ENCODE results near the gene UNC5C.

The UNC5C gene

DNA sequence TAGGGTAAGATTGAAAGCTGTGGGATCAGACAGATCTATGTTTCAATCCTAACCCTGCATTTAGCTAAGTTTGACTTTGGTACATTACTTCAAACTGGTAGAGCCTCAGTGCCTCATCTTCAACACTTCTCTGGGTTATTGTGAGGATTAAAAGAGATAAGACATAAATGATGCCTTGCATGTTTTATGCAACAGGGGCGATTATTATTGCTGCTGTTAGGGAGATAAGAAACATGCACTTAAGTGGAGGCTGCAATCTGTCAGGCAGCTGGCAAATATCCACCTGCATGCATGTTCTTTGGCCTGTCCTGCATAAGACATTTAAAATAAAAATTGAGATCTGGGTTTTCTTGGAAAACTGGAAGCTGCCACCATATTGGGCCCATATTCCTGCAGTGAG is 24.6 kb downstream of the UNC5C start:
- TF ChIP-seq, protein P1, sequence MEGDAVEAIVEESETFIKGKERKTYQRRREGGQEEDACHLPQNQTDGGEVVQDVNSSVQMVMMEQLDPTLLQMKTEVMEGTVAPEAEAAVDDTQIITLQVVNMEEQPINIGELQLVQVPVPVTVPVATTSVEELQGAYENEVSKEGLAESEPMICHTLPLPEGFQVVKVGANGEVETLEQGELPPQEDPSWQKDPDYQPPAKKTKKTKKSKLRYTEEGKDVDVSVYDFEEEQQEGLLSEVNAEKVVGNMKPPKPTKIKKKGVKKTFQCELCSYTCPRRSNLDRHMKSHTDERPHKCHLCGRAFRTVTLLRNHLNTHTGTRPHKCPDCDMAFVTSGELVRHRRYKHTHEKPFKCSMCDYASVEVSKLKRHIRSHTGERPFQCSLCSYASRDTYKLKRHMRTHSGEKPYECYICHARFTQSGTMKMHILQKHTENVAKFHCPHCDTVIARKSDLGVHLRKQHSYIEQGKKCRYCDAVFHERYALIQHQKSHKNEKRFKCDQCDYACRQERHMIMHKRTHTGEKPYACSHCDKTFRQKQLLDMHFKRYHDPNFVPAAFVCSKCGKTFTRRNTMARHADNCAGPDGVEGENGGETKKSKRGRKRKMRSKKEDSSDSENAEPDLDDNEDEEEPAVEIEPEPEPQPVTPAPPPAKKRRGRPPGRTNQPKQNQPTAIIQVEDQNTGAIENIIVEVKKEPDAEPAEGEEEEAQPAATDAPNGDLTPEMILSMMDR (IDR thresholded peaks at IDR 0.05; ENCODE audit: low read depth, low read length), result no peak
- Histone ChIP-seq H3K27me3 (no peaks in the 10 kb centered on the region), H3K9me3 (no peaks in the 10 kb centered on the region), H3K36me3 (peaks cover 11% of the 10 kb centered on the region), H3K4me1 (peaks cover 52% of the 10 kb centered on the region), H3K4me3 (ENCODE audit: low read depth, low read length) (peak overlapping the region; percentile 33; the same call in 1 of the 2 replicates)
- peak; percentile 75 for DNase-seq

DNA sequence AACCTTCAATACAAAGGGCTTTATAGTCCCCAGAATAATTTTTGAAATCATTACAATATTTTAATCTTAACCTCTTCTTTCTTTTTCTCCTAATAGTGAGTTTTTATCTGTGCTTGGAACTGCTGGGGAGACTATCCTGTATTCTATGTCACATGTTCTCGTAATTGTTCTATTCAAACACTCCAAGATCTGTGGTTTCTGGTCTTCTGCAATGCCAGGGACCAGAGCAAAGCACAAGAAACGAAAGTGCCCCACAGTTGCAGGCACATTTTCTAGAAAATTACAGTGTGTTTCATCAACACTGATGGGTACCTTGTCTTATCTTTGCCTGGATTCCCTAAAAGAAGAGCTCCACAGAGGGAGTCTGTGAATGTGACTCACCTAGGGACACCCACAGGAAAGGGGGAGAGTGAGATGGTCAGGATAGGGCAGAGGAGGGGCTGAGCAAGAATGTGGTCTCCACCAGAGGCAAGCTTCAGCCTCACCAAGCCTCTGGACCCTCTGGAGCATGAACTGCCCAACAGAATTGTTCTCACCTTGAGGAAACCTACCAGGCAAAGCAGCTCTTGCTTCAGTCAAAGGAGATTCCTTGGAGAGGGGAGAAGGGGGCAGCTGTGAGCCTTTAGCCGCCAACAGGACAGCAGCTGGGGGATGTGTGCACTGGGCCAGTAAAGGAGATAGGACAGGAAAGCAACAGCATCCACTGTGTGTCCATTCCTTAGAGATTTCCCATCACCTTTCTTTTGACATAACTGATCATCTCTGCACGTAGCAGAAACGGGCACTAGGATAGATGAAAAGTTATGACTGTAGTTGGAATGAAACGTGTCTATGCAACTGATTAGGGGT is 25.9 kb downstream of the UNC5C start:
- Histone ChIP-seq H3K36me3 (peaks cover 13% of the 10 kb centered on the region), H3K27me3 (no peaks in the 10 kb centered on the region), H3K9me3 (no peaks in the 10 kb centered on the region), H3K4me3 (ENCODE audit: low read depth, low read length) (peak overlapping the region; percentile 6; the same call in 1 of the 2 replicates), H3K4me1 (peaks cover 56% of the 10 kb centered on the region)
- TF ChIP-seq, protein P1 (IDR thresholded peaks at IDR 0.05; ENCODE audit: low read depth, low read length), result no peak; the same call in 1 of the 2 replicates
- peak; percentile 40 for DNase-seq

DNA sequence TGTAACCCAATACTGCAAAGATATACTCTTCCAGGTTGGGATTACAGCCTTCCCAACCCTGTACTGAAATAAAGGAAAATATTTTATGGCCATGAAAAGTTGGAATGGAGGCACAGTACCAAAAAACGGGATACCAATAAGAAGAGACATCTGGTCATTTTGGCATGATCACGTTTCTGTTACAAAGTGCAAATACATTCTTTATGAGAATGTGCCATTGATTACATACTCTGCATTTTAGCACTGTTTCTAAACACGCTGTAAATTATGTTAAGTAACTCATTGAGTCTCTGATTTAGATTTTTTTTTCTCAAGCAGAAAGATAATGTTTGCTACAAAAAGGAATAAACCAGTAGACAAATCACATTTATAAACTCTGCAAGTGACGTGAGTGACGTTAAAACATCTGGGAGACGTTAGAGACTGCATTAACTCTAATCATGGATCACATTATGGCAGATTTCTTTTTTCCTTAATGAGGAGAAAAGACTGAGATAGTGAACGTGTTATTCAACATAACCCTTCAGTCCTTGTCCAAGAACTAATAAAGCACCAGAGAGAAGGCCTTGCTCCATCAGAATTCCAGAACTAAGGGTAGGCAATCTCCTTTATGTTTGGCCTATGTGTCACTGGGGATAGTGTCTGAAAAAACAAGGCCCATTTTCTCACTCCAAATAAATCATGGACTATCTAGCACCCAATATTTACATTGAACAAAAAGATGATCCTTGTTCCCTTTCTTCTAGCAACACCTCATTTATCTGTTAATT is 31.0 kb downstream of the UNC5C start:
- TF ChIP-seq, protein P1 (IDR thresholded peaks at IDR 0.05; ENCODE audit: low read depth, low read length), result no peak
- peaks cover 15% of the 10 kb centered on the region for H3K36me3 ChIP-seq
- H3K9me3 ChIP-seq, result no peaks in the 10 kb centered on the region
- no peaks in the 10 kb centered on the region for H3K27me3 ChIP-seq
- H3K4me1 ChIP-seq, result peaks cover 40% of the 10 kb centered on the region
- no peak for DNase-seq
- peak overlapping the region; percentile 34 for H3K4me3 ChIP-seq (ENCODE audit: low read depth, low read length)

DNA sequence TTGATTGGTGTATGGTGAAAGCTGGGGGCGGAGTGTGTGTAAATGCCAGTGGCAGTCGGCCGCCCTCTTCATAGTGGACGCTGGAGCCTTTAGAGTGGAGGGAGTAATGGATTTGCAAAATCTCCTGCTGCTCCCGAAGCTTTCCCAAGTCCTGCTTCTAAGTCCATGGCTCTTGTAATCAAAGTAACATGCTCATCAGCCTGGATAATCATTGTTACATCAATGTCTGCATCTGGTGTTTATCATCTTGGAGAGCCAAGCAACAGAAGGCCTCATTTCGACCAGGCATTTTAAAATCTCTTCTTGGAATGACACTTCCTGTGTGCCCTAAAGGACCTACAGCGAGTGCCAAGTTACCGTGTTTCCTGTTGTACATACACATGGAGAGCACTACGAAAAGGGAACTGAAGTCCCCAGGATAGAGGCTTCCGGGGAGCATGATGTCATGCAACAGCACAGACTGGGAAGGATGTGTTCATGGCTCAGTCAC is 32.2 kb downstream of the UNC5C start:
- TF ChIP-seq, protein P1 (IDR thresholded peaks at IDR 0.05; ENCODE audit: low read depth, low read length), result no peak
- no peaks in the 10 kb centered on the region for H3K9me3 ChIP-seq
- DNase-seq, result peak; percentile 86
- peak overlapping the region; percentile 40 for H3K4me3 ChIP-seq (ENCODE audit: low read depth, low read length)
- H3K27me3 ChIP-seq, result no peaks in the 10 kb centered on the region
- H3K36me3 ChIP-seq, result peaks cover 15% of the 10 kb centered on the region
- H3K4me1 ChIP-seq, result peaks cover 47% of the 10 kb centered on the region

DNA sequence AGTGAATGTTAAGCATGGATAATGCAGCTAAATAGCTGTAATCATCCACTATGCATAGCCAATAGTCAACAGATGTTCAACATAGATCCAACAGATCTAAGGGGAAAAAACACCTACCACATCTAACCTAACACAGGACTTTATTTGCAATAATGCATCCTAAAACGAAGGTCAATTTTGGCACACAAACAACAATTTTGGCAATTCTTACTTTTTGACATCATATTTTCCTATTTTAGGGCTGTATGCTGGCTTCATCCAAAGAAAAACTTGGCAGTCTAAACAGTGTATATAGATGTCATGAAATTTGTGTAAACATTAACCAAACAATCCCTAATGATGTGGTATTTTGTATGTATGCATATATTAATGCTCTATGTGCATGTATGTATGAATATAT is 33.2 kb downstream of the UNC5C start:
- H3K4me1 ChIP-seq, result peaks cover 54% of the 10 kb centered on the region
- no peak for DNase-seq
- peaks cover 15% of the 10 kb centered on the region for H3K36me3 ChIP-seq
- TF ChIP-seq, protein P1 (IDR thresholded peaks at IDR 0.05; ENCODE audit: low read depth, low read length), result no peak
- no peaks in the 10 kb centered on the region for H3K27me3 ChIP-seq
- no peaks in the 10 kb centered on the region for H3K9me3 ChIP-seq
- peak overlapping the region; percentile 40; the same call in 1 of the 2 replicates for H3K4me3 ChIP-seq (ENCODE audit: low read depth, low read length)

Measured in BE2C (cell line).